OCI-LY7 (cell line): Measurements from ENCODE around the gene COL5A2. TPM values are rescaled to one million over a fixed set of nuclear protein-coding genes. Genes with fewer than 3 reads are reported as not detected.
A peak's percentile ranks its signal among the peaks of the same experiment; 100 is the strongest.

Experiments
- BruUV-seq: library from RNA; stranded (reverse); fragments of 400-500 nt; replicated peaks from 2 replicates; lab custom pipeline; 2021; lab: Mats Ljungman, UMichigan
- CTCF ChIA-PET: fragments of 300-600 bp; sonication (Branson Sonifier 250); formaldehyde crosslinking; loops from one replicate; lab custom pipeline; 2022; ENCODE audit warnings: antibody characterized with exemption; ENCODE audit not compliant: unreplicated experiment; lab: Charles Lee
- POLR2A ChIA-PET: fragments of 300-600 bp; sonication (Branson Sonifier 250); formaldehyde crosslinking; loops from one replicate; lab custom pipeline; 2022; ENCODE audit warnings: antibody characterized with exemption; lab: Charles Lee
- DNase-seq: peaks from one replicate; pipeline ENCODE4 v3.0.0-alpha.2; 2015; ENCODE audit warnings: low spot score
- H2AFZ ChIP-seq: fragments of 200-600 bp; sonication (generic), shearing (Covaris generic); 2 replicates; pipeline ENCODE4 v1.6.1; 2014; ENCODE audit warnings: mild to moderate bottlenecking, antibody characterized with exemption, low read length, moderate library complexity
- H3K27ac ChIP-seq: fragments of 200-600 bp; sonication (generic); 2 replicates; pipeline ENCODE4 v1.5.1; 2014; ENCODE audit warnings: mixed run types, low read depth, mild to moderate bottlenecking, moderate library complexity, low read length, inconsistent platforms; ENCODE audit not compliant: poor library complexity, severe bottlenecking
- H3K36me3 ChIP-seq: fragments of 200-600 bp; sonication (generic); 2 replicates; pipeline ENCODE4 v1.6.1; 2014; ENCODE audit warnings: mild to moderate bottlenecking, antibody characterized with exemption, low read length, moderate library complexity, mixed read lengths; ENCODE audit not compliant: insufficient read depth
- H3K4me1 ChIP-seq: fragments of 200-600 bp; sonication (generic); 2 replicates; pipeline ENCODE4 v1.5.1; 2014; ENCODE audit warnings: mild to moderate bottlenecking, low read length; ENCODE audit not compliant: insufficient read depth, poor library complexity, severe bottlenecking
- H3K4me2 ChIP-seq: fragments of 200-600 bp; sonication (generic); 2 replicates; pipeline ENCODE4 v1.6.1; 2014; ENCODE audit warnings: mild to moderate bottlenecking, low read length
- H3K4me3 ChIP-seq: fragments of 200-600 bp; sonication (generic); 2 replicates; pipeline ENCODE4 v1.5.1; 2014; ENCODE audit warnings: mild to moderate bottlenecking, low read depth, low read length; ENCODE audit not compliant: poor library complexity, severe bottlenecking
- H3K79me2 ChIP-seq: fragments of 200-600 bp; sonication (generic); 2 replicates; pipeline ENCODE4 v1.6.1; 2016; ENCODE audit warnings: low read depth, mild to moderate bottlenecking, low read length, moderate library complexity, mixed read lengths; ENCODE audit not compliant: insufficient read depth
- H3K9me2 ChIP-seq: fragments of 200-600 bp; sonication (generic); 2 replicates; pipeline ENCODE4 v1.6.1; 2016; ENCODE audit warnings: mild to moderate bottlenecking, low read length, mixed read lengths; ENCODE audit not compliant: insufficient read depth
- H3K9me3 ChIP-seq: fragments of 200-600 bp; sonication (generic); 2 replicates; pipeline ENCODE4 v1.6.1; 2014; ENCODE audit warnings: mild to moderate bottlenecking, mixed run types, low read length, mixed read lengths
- H4K20me1 ChIP-seq: fragments of 200-600 bp; sonication (generic); 2 replicates; pipeline ENCODE4 v1.6.1; 2014; ENCODE audit warnings: mild to moderate bottlenecking, antibody characterized with exemption, low read length, moderate library complexity, mixed read lengths; ENCODE audit not compliant: insufficient read depth
- CTCF ChIP-seq: fragments of 200-600 bp; sonication (generic); conservative IDR thresholded peaks from 2 replicates; pipeline ENCODE4 v1.5.1; 2014; ENCODE audit warnings: mild to moderate bottlenecking, antibody characterized with exemption, low read length, moderate library complexity, mixed read lengths
- EZH2phosphoT487 ChIP-seq: fragments of 200-600 bp; sonication (generic); IDR thresholded peaks from 2 replicates; pipeline ENCODE4 v1.6.1; 2018; ENCODE audit warnings: low read depth, borderline replicate concordance, mild to moderate bottlenecking, mixed run types, antibody characterized with exemption, low read length, moderate library complexity, mixed read lengths
- intact Hi-C: fragments of 100-400 bp; cut with micrococcal nuclease; formaldehyde crosslinking; loops from one replicate; pipeline ENCODE4 v1.10.0; 2022; ENCODE audit not compliant: unreplicated experiment
- total RNA-seq, 2 experiments: library from RNA; depleted of rRNA in 1 of 2; stranded (reverse); fragments of >200 nt in 1 of 2; shearing (Covaris generic) in 1 of 2; gene quantifications; 2 replicates each; pipeline ENCODE4 v1.2.3, GENCODE V29; 2014 to 2022

COL5A2 gene
- total RNA-seq, 2 experiments from 2014 or later = 0.50 to 0.61 TPM

- POLR2A ChIA-PET = no interaction called here
- no peak overlapping the region for H3K27ac ChIP-seq
- H3K4me1 ChIP-seq = no peaks in the 10 kb centered on the region
- no peak overlapping the region for H3K4me2 ChIP-seq
- H3K36me3 ChIP-seq = no peaks in the 10 kb centered on the region
- no peak for DNase-seq
- H2AFZ ChIP-seq = no peak overlapping the region
- H4K20me1 ChIP-seq = no peaks in the 10 kb centered on the region
- no TSS peak for BruUV-seq
- H3K79me2 ChIP-seq = no peaks in the 10 kb centered on the region
- no peak overlapping the region for H3K4me3 ChIP-seq
- H3K9me3 ChIP-seq = no peaks in the 10 kb centered on the region
- intact Hi-C loops = loop anchor here (1.0 kb wide), 1 partner anchor 268 kb away; no protein-coding TSS in a partner anchor
- TF ChIP-seq CTCF = no peak
- TF ChIP-seq EZH2phosphoT487 = no peak
- no peaks in the 10 kb centered on the region for H3K9me2 ChIP-seq
- CTCF ChIA-PET = no interaction called here
Measured at GRCh38 chr2:189143925-189144324, 35.6 kb downstream of the COL5A2 start.

- POLR2A ChIA-PET = no interaction called here
- no peaks in the 10 kb centered on the region for H3K9me3 ChIP-seq
- no peaks in the 10 kb centered on the region for H3K4me1 ChIP-seq
- H3K79me2 ChIP-seq = no peaks in the 10 kb centered on the region
- intact Hi-C loops = loop anchor here (1.0 kb wide), 1 partner anchor 269 kb away; no protein-coding TSS in a partner anchor
- H3K4me3 ChIP-seq = no peak overlapping the region
- H3K4me2 ChIP-seq = no peak overlapping the region
- H4K20me1 ChIP-seq = no peaks in the 10 kb centered on the region
- no peaks in the 10 kb centered on the region for H3K9me2 ChIP-seq
- H3K27ac ChIP-seq = no peak overlapping the region
- TF ChIP-seq CTCF (peak; percentile 96), EZH2phosphoT487 (no peak)
- CTCF ChIA-PET = interaction anchor here (1.0 kb wide), 1 partner anchor 119 kb away, joined by 3 read pairs; no protein-coding TSS in a partner anchor
- no TSS peak for BruUV-seq
- H3K36me3 ChIP-seq = no peaks in the 10 kb centered on the region
- no peak overlapping the region for H2AFZ ChIP-seq
- peak; percentile 56 for DNase-seq
Measured at GRCh38 chr2:189142893-189143759, 36.4 kb downstream of the COL5A2 start.

DNA sequence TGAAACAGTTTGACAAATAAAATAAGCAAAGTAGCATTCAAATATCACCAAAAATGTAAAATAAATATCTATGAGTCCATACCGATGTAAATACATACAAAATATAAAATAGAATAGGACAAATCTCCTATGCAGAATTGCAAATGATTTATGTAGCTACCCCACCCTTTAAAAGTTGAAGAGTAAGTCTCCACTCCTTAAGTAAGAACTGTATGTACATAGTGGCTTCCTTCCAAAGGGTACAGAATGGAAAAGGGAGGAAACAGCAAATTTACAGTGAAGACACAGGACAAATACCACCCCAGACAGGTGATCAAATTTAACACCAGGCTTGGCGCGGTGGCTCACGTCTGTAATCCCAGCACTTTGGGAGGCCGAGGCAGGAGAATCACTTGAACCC is 40.8 kb downstream of the COL5A2 start:
- H3K9me2 ChIP-seq = no peaks in the 10 kb centered on the region
- no peak overlapping the region for H3K4me3 ChIP-seq
- BruUV-seq = no TSS peak
- POLR2A ChIA-PET = no interaction called here
- H2AFZ ChIP-seq = no peak overlapping the region
- no peaks in the 10 kb centered on the region for H4K20me1 ChIP-seq
- no peak for TF ChIP-seq EZH2phosphoT487
- no peak for TF ChIP-seq CTCF
- DNase-seq = no peak
- H3K4me2 ChIP-seq = no peak overlapping the region
- H3K4me1 ChIP-seq = no peaks in the 10 kb centered on the region
- H3K79me2 ChIP-seq = no peaks in the 10 kb centered on the region
- no peaks in the 10 kb centered on the region for H3K36me3 ChIP-seq
- CTCF ChIA-PET = no interaction called here
- intact Hi-C loops = no loop called here
- H3K27ac ChIP-seq = no peak overlapping the region
- no peaks in the 10 kb centered on the region for H3K9me3 ChIP-seq
